Mammary epithelial cell (primary cell): ENCODE measurements around the gene NF1.

ENCODE experiments used
- CTCF ChIP-seq, 2 donors: IDR thresholded peaks in 1 of 2; conservative IDR thresholded peaks in 1 of 2; 2 replicates each; pipeline ENCODE4 v1.5.1; 2011 to 2012; ENCODE audit warnings: inconsistent platforms in 2 of 2, low read length in 2 of 2, mild to moderate bottlenecking in 2 of 2, control low read depth in 1 of 2, low read depth in 1 of 2; ENCODE audit not compliant: insufficient read depth in 1 of 2; ENCODE audit errors: extremely low read depth in 1 of 2
- EZH2 ChIP-seq: IDR thresholded peaks from 2 replicates; pipeline ENCODE4 v1.6.1; 2012; ENCODE audit warnings: low read length, inconsistent platforms, borderline replicate concordance

DNA sequence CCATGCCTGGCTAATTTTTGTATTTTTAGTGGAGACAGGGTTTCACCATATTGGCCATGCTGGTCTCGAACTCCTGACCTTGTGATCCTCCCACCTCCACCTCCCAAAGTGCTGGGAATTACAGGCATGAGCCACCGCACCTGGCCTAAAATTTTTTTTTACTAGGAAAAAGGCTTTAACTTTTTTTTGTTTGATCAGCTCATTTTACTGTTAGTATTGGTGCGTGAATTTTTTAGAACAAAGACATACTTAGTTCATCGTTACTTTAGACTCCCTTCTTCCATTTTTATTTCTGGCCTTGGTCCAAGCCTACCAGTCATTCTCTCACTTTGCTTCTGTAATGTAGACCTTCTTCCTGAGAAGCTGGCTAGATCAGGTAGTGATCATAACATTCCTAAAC, 271.3 kb downstream of the NF1 start:
- TF ChIP-seq CTCF (conservative IDR thresholded peaks at IDR 0.05 in 1 of 2, IDR thresholded peaks at IDR 0.05 in 1 of 2; ENCODE audit: extremely low read depth in 1 of 2, insufficient read depth in 1 of 2, low read depth in 1 of 2, low read length in 2 of 2), result no peak
- TF ChIP-seq EZH2, result no peak
